HepG2 (cell line): ENCODE measurements around the gene HIGD1A. TPM values are rescaled to one million over a fixed set of nuclear protein-coding genes. Genes with fewer than 3 reads are reported as not detected.
A peak's percentile ranks its signal among the peaks of the same experiment; 100 is the strongest.

Source experiments
- AKAP8 ChIP-seq: sonication (generic); formaldehyde crosslinking; IDR thresholded peaks from 2 replicates; pipeline ENCODE4 v1.5.1; 2020; ENCODE audit warnings: mild to moderate bottlenecking, missing genetic modification reagents
- ATF3 ChIP-seq: sonication (generic); formaldehyde crosslinking; IDR thresholded peaks from 2 replicates; pipeline ENCODE4 v1.4.0; 2020; ENCODE audit warnings: missing genetic modification reagents
- BRD4 ChIP-seq: sonication (generic); formaldehyde crosslinking; IDR thresholded peaks from 2 replicates; pipeline ENCODE4 v1.4.0; 2020; ENCODE audit warnings: missing genetic modification reagents
- CBFB ChIP-seq: sonication (generic); formaldehyde crosslinking; IDR thresholded peaks from 2 replicates; pipeline ENCODE4 v1.4.0; 2020; ENCODE audit warnings: missing genetic modification reagents
- ETV5 ChIP-seq: IDR thresholded peaks from 2 replicates; pipeline ENCODE4 v1.6.1; 2018; ENCODE audit warnings: missing biosample characterization, missing genetic modification reagents, inconsistent platforms, borderline replicate concordance
- KMT2A ChIP-seq: sonication (generic); formaldehyde crosslinking; IDR thresholded peaks from 2 replicates; pipeline ENCODE4 v1.4.0; 2020; ENCODE audit warnings: missing genetic modification reagents
- NFE2 ChIP-seq: sonication (generic); formaldehyde crosslinking; IDR thresholded peaks from 2 replicates; pipeline ENCODE4 v1.4.0; 2020; ENCODE audit warnings: missing genetic modification reagents
- NFKBIZ ChIP-seq: IDR thresholded peaks from 2 replicates; pipeline ENCODE4 v1.6.1; 2018; ENCODE audit warnings: missing genetic modification reagents, missing compliant biosample characterization
- SOX6 ChIP-seq, 2 experiments: fragments of 450-650 bp in 1 of 2; sonication (generic) in 1 of 2; formaldehyde crosslinking in 1 of 2; IDR thresholded peaks; 2 replicates each; pipeline versions ENCODE4 v1.4.0 to v1.6.1; 2017 to 2020; ENCODE audit warnings: antibody characterized with exemption in 1 of 2, mild to moderate bottlenecking in 1 of 2, missing genetic modification reagents in 1 of 2
- SPEN ChIP-seq: sonication (generic); formaldehyde crosslinking; IDR thresholded peaks from 2 replicates; pipeline ENCODE4 v1.5.1; 2020; ENCODE audit warnings: low read depth, mild to moderate bottlenecking, missing genetic modification reagents
- YY1 ChIP-seq: IDR thresholded peaks from 2 replicates; pipeline ENCODE4 v1.6.1; 2011; ENCODE audit warnings: low read length, low read depth, moderate library complexity, mild to moderate bottlenecking; ENCODE audit not compliant: insufficient read depth, insufficient replicate concordance
- ZBTB43 ChIP-seq: sonication (generic); formaldehyde crosslinking; conservative IDR thresholded peaks from 2 replicates; pipeline ENCODE4 v1.4.0; 2020; ENCODE audit warnings: missing genetic modification reagents
- ZNF142 ChIP-seq: sonication (generic); formaldehyde crosslinking; IDR thresholded peaks from 2 replicates; pipeline ENCODE4 v1.4.0; 2020; ENCODE audit warnings: missing genetic modification reagents
- ZNF251 ChIP-seq: sonication (generic); formaldehyde crosslinking; IDR thresholded peaks from 2 replicates; pipeline ENCODE4 v1.9.0; 2021; ENCODE audit warnings: mild to moderate bottlenecking, missing genetic modification reagents
- ZNF264 ChIP-seq: sonication (generic); formaldehyde crosslinking; IDR thresholded peaks from 2 replicates; pipeline ENCODE4 v1.4.0; 2020; ENCODE audit warnings: missing genetic modification reagents
- ZNF556 ChIP-seq: sonication (generic); formaldehyde crosslinking; IDR thresholded peaks from 2 replicates; pipeline ENCODE4 v1.4.0; 2020; ENCODE audit warnings: mild to moderate bottlenecking, missing genetic modification reagents, borderline replicate concordance
- ZNF598 ChIP-seq: sonication (generic); formaldehyde crosslinking; IDR thresholded peaks from 2 replicates; pipeline ENCODE4 v1.5.1; 2020; ENCODE audit warnings: mild to moderate bottlenecking, missing genetic modification reagents, borderline replicate concordance
- ZNF772 ChIP-seq: sonication (generic); formaldehyde crosslinking; IDR thresholded peaks from 2 replicates; pipeline ENCODE4 v1.5.0; 2020; ENCODE audit warnings: mild to moderate bottlenecking, missing genetic modification reagents
- ZNF841 ChIP-seq: sonication (generic); formaldehyde crosslinking; IDR thresholded peaks from 2 replicates; pipeline ENCODE4 v1.8.1; 2023; ENCODE audit warnings: missing genetic modification reagents, borderline replicate concordance
- polyA plus RNA-seq, 8 experiments: library from polyadenylated mRNA; depleted of rRNA in 3 of 8; stranded (reverse) in 7 of 8; unstranded in 1 of 8; fragments of >200 nt; fragmentation: Illumina TruSeq in 4 of 8; extraction: Trizol in 4 of 8; gene quantifications; 2 replicates each; pipeline versions ENCODE4 v1.2.1 to v1.2.3, GENCODE V29; 2011 to 2016; ENCODE audit warnings: low read depth in 4 of 8, missing spikeins in 1 of 8, mixed read lengths in 1 of 8; ENCODE audit not compliant: insufficient read depth in 1 of 8
- total RNA-seq, 5 experiments: library from RNA; depleted of rRNA; stranded (reverse); fragments of >200 nt; fragmentation: Illumina TruSeq; extraction: Trizol; gene quantifications; 2 replicates each; pipeline ENCODE4 v1.2.3, GENCODE V29; 2016; ENCODE audit warnings: low read depth in 1 of 5
- TF ChIP-seq, protein P1 (sequence below): sonication (generic); formaldehyde crosslinking; conservative IDR thresholded peaks from 2 replicates; pipeline ENCODE4 v1.4.0; 2020; ENCODE audit warnings: missing genetic modification reagents

Gene HIGD1A
- total and polyA plus RNA-seq, 2 of the 13 experiments (the other 11 are each of a cell fraction or from before 2014, with no cell fraction given): 222 to 253 TPM

DNA sequence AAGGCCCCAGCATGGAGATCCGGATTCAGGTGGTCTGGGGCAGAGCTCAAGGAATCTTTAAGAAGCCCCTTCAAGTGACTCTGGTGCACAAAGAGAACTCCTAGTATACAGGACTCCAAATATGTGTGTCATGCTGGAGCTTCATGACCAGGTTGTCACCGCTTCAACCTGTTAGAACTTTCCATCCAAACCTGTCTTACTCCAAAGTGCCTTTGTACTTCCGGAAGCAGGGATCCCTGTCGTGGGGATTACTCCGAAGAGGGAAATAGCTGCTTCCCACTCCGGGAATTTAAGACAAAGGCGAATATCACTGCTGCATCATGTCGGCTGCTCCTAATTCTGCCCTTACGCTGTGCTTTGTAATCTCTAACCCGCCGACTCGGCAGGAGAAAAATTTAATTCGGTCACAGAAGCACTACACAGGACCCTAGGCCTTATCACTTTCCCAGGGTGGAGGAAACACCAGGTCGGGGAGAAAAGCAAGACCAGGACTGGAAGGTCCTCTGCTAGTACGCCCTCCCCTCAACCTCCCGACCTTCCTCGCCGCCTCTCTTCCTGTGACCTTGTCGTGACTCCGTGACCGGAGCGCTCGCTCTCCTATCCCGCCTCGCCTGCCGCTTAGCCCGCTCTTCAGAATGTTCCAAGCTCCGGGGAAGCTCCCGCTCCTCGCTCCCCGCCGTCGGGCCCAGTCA lies 730 bp downstream of the HIGD1A start (continued):
- TF ChIP-seq ZNF598 (CRISPR knock-in tag) (no peak), SOX6 (IDR thresholded peaks at IDR 0.05) (no peak), SOX6 (CRISPR knock-in tag; IDR thresholded peaks at IDR 0.05) (no peak), ZNF264 (0 out of 2 replicates have a peak, but pooled peaks have one; percentile 8), ZBTB43 (CRISPR knock-in tag) (0 out of 2 replicates have a peak, but pooled peaks have one; percentile 17), ZNF772 (0 out of 2 replicates have a peak, but pooled peaks have one; percentile 9), ETV5 (CRISPR knock-in tag) (peak; percentile 57; the same call in 1 of the 2 replicates), NFKBIZ (CRISPR knock-in tag) (no peak), ZNF556 (0 out of 2 replicates have a peak, but pooled peaks have one; percentile 5), ZNF142 (CRISPR knock-in tag) (peak; percentile 22; the same call in 1 of the 2 replicates), ZNF841 (CRISPR knock-in tag) (no peak), ATF3 (peak; percentile 8; the same call in 1 of the 2 replicates), NFE2 (CRISPR knock-in tag) (no peak), AKAP8 (0 out of 2 replicates have a peak, but pooled peaks have one; percentile 51), SPEN (CRISPR knock-in tag) (peak; percentile 26; the same call in 1 of the 2 replicates), YY1 (peak; percentile 88), ZNF251 (CRISPR knock-in tag) (no peak), BRD4 (CRISPR knock-in tag) (peak; percentile 1; the same call in 1 of the 2 replicates), CBFB (CRISPR knock-in tag) (no peak), KMT2A (CRISPR knock-in tag) (0 out of 2 replicates have a peak, but pooled peaks have one; percentile 3)
- TF ChIP-seq, protein P1, sequence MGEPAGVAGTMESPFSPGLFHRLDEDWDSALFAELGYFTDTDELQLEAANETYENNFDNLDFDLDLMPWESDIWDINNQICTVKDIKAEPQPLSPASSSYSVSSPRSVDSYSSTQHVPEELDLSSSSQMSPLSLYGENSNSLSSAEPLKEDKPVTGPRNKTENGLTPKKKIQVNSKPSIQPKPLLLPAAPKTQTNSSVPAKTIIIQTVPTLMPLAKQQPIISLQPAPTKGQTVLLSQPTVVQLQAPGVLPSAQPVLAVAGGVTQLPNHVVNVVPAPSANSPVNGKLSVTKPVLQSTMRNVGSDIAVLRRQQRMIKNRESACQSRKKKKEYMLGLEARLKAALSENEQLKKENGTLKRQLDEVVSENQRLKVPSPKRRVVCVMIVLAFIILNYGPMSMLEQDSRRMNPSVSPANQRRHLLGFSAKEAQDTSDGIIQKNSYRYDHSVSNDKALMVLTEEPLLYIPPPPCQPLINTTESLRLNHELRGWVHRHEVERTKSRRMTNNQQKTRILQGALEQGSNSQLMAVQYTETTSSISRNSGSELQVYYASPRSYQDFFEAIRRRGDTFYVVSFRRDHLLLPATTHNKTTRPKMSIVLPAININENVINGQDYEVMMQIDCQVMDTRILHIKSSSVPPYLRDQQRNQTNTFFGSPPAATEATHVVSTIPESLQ (CRISPR knock-in tag): no peak
